C4-2B (cell line): ENCODE data around the gene BLCAP.
"Not testable (repeated sequence)": the region's sequence is repeated elsewhere in the genome, so short reads cannot be mapped to it uniquely, and the experiment has no call there.

Experiments used
- CTCF ChIP-seq: fragments of 450-650 bp; conservative IDR thresholded peaks from 2 replicates; pipeline ENCODE4 v1.5.1; 2017; ENCODE audit warnings: mild to moderate bottlenecking
- ZFX ChIP-seq: fragments of 450-650 bp; IDR thresholded peaks from 2 replicates; pipeline ENCODE4 v1.6.1; 2017

- TF ChIP-seq CTCF, ZFX: not testable (repeated sequence)
Measured at GRCh38 chr20:37472435-37472834, 55.2 kb downstream of the BLCAP start.
